SK-N-MC (cell line): ENCODE results near the gene BRD3.

ENCODE experiments used
- EZH2 ChIP-seq: fragments of 200-600 bp; sonication (generic); IDR thresholded peaks from one replicate; pipeline ENCODE4 v1.6.1; 2017; ENCODE audit warnings: antibody characterized with exemption
- POLR2AphosphoS5 ChIP-seq: IDR thresholded peaks from 2 replicates; pipeline ENCODE4 v1.6.1; 2012; ENCODE audit warnings: mild to moderate bottlenecking, low read depth, low read length, borderline replicate concordance

GRCh38 chr9:134043531-134043988 is 24.3 kb downstream of the BRD3 start:
- no peak for TF ChIP-seq EZH2
- no peak for TF ChIP-seq POLR2AphosphoS5
